ENCODE measurements around the gene GDPD3.

DNA sequence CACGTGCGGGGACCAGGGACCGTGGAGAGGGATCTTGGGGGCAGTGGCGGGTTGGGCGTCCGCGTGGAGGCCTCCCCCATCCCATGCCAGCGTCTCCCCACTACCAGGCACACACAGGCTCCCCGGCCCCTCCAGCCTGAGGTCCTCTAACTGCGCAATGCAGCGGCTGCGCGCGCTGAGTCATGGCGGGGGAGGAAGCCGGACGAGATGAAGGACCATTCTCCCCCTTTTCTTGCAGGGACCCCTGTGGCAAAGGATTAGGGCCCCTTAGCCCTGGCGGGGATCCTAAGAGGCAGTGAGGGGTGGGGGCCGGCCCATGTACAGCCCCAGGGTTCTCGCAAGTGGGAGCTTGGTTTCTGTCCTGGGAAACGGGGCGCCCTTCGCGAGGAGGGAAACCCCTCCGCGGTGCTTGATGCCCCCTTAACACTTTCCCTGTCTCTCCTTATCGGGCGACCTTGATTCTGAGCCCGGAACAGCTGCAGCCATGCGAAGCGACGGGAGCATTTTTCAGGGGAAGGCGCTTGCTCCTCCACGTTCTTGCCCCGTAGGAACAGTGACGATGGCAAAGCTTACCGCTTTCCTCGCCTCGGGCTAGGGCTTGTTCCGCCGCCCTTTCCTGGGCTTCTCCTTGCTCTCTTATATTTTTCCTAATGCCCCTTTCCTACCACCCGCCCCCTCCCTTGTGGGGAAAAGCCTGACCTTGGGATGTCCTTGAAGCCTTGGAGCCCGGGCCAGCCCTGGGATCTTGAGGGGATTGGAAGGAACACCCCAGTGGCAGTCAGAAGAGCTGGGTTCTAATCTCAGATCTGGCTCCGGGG lies 47.2 kb downstream of the GDPD3 start:
- TF ChIP-seq E2F1 (CRISPR knock-in tag; IDR thresholded peaks at IDR 0.05), result no peak
- TF ChIP-seq TAF1 (CRISPR knock-in tag; IDR thresholded peaks at IDR 0.05), result no peak
- 0 out of 2 replicates have a peak, but pooled peaks have one; percentile 31 for TF ChIP-seq CERS6 (CRISPR knock-in tag; IDR thresholded peaks at IDR 0.05)
- no peak for TF ChIP-seq ZNF354B (CRISPR knock-in tag; IDR thresholded peaks at IDR 0.05)
- no peak for TF ChIP-seq SMC3 (IDR thresholded peaks at IDR 0.05; ENCODE audit: low read length)
- no peak for TF ChIP-seq CTCF (CRISPR knock-in tag; IDR thresholded peaks at IDR 0.05)
- TF ChIP-seq CBX1 (IDR thresholded peaks at IDR 0.05; ENCODE audit: low read depth), result no peak
- TF ChIP-seq, protein P1, sequence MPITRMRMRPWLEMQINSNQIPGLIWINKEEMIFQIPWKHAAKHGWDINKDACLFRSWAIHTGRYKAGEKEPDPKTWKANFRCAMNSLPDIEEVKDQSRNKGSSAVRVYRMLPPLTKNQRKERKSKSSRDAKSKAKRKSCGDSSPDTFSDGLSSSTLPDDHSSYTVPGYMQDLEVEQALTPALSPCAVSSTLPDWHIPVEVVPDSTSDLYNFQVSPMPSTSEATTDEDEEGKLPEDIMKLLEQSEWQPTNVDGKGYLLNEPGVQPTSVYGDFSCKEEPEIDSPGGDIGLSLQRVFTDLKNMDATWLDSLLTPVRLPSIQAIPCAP (CRISPR knock-in tag; IDR thresholded peaks at IDR 0.05; ENCODE audit: low read depth), result no peak
- TF ChIP-seq HDAC2 (CRISPR knock-in tag; IDR thresholded peaks at IDR 0.05), result no peak
- TF ChIP-seq PHF20 (CRISPR knock-in tag; IDR thresholded peaks at IDR 0.05), result no peak
- TF ChIP-seq ZNF274 (CRISPR knock-in tag; IDR thresholded peaks at IDR 0.05), result no peak
- TF ChIP-seq, protein P2, sequence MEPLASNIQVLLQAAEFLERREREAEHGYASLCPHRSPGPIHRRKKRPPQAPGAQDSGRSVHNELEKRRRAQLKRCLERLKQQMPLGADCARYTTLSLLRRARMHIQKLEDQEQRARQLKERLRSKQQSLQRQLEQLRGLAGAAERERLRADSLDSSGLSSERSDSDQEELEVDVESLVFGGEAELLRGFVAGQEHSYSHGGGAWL (CRISPR knock-in tag; IDR thresholded peaks at IDR 0.05), result no peak
- TF ChIP-seq SIN3A (IDR thresholded peaks at IDR 0.05; ENCODE audit: borderline replicate concordance, low read depth, low read length), result no peak; the same call in 1 of the 2 replicates
- no peak for TF ChIP-seq GTF2F1 (IDR thresholded peaks at IDR 0.05; ENCODE audit: low read length)

All from HepG2 (cell line).